ENCODE measurements around the gene GSTO2. TPM values are rescaled to one million over a fixed set of nuclear protein-coding genes. Genes with fewer than 3 reads are reported as not detected.

The GSTO2 gene
- total and polyA plus RNA-seq, 2 donors from 2014 or later: 22.3 to 56.7 TPM

DNA sequence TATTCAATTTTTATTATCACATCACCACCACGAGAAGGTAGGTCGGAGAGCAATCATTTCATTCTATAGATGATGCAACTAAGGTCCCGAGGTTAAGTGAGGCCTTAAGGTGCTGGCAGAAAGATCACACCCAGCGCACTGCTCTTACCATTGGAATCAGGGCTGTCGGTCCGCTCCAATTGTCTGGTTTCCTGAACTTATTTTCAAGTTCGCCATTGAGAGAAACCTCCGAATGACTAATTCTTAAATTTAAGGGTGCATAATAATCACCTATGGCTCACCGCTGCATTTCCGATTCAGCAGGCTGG lies 625 bp upstream of the GSTO2 start:
- Histone ChIP-seq H3K9ac (ENCODE audit: low read length in 3 of 3) (peak overlapping the region in 2 of 3 donors; percentile 46 to 79), H3K9me3 (ENCODE audit: control insufficient read depth in 2 of 3, insufficient read depth in 1 of 3, low read length in 3 of 3) (no peaks in the 10 kb centered on the region), H3K27me3 (ENCODE audit: control insufficient read depth, insufficient read depth, low read length) (no peaks in the 10 kb centered on the region), H3K36me3 (ENCODE audit: control insufficient read depth in 2 of 3, insufficient read depth in 3 of 3, low read length in 3 of 3) (peaks cover 0 to 21% (median 15%) of the 10 kb centered on the region in 3 donors), H3K4me3 (ENCODE audit: low read length in 3 of 3) (peak overlapping the region; percentile 59 to 77 (median 65)), H3K4me1 (ENCODE audit: control insufficient read depth in 2 of 3, insufficient read depth in 2 of 3, low read depth in 1 of 3, low read length in 3 of 3) (peaks cover 0 to 2% (median 0%) of the 10 kb centered on the region in 3 donors), H3K27ac (ENCODE audit: low read depth in 2 of 2, low read length in 2 of 2) (peak overlapping the region; percentile 43 to 69)
- FAIRE-seq: no peak
- DNase-seq: no peak
- TF ChIP-seq, protein P1, sequence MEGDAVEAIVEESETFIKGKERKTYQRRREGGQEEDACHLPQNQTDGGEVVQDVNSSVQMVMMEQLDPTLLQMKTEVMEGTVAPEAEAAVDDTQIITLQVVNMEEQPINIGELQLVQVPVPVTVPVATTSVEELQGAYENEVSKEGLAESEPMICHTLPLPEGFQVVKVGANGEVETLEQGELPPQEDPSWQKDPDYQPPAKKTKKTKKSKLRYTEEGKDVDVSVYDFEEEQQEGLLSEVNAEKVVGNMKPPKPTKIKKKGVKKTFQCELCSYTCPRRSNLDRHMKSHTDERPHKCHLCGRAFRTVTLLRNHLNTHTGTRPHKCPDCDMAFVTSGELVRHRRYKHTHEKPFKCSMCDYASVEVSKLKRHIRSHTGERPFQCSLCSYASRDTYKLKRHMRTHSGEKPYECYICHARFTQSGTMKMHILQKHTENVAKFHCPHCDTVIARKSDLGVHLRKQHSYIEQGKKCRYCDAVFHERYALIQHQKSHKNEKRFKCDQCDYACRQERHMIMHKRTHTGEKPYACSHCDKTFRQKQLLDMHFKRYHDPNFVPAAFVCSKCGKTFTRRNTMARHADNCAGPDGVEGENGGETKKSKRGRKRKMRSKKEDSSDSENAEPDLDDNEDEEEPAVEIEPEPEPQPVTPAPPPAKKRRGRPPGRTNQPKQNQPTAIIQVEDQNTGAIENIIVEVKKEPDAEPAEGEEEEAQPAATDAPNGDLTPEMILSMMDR (IDR thresholded peaks at IDR 0.05; ENCODE audit: borderline replicate concordance, extremely low read depth, insufficient read depth): no peak
- intact Hi-C loops (cut with DNase I): no loop called here

DNA sequence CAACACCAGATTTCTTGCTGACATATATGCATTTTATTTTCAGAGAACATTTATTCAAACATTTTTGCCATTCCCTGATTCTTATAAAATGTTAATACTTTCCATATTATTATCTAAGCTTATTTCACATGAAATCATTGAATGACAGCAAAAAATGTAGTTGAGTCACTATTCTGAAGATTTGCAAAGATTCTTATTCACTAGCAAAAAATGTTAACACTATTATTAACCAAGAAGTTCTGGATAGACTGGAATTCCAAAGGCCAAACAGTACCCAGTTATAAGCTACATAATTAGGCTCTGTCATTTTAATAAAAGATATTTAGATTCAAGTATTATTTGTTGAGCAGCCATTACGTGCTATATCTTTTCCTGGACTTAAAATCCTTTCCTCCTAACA lies 4.3 kb downstream of the GSTO2 start:
- H3K9me3 ChIP-seq (ENCODE audit: control insufficient read depth in 2 of 3, insufficient read depth in 1 of 3, low read length in 3 of 3): no peaks in the 10 kb centered on the region
- H3K36me3 ChIP-seq (ENCODE audit: control insufficient read depth in 2 of 3, insufficient read depth in 3 of 3, low read length in 3 of 3): no peaks in the 10 kb centered on the region
- TF ChIP-seq, protein P1 (IDR thresholded peaks at IDR 0.05; ENCODE audit: borderline replicate concordance, extremely low read depth, insufficient read depth): no peak
- DNase-seq (no peak), FAIRE-seq (no peak)
- no peak overlapping the region for H3K27ac ChIP-seq (ENCODE audit: low read depth in 2 of 2, low read length in 2 of 2)
- no peak overlapping the region for H3K4me3 ChIP-seq (ENCODE audit: low read length in 3 of 3)
- intact Hi-C loops (cut with DNase I): no loop called here
- peaks cover 0 to under 1% (median 0%) of the 10 kb centered on the region in 3 donors for H3K4me1 ChIP-seq (ENCODE audit: control insufficient read depth in 2 of 3, insufficient read depth in 2 of 3, low read depth in 1 of 3, low read length in 3 of 3)
- H3K9ac ChIP-seq (ENCODE audit: low read length in 3 of 3): no peak overlapping the region
- no peaks in the 10 kb centered on the region for H3K27me3 ChIP-seq (ENCODE audit: control insufficient read depth, insufficient read depth, low read length)

DNA sequence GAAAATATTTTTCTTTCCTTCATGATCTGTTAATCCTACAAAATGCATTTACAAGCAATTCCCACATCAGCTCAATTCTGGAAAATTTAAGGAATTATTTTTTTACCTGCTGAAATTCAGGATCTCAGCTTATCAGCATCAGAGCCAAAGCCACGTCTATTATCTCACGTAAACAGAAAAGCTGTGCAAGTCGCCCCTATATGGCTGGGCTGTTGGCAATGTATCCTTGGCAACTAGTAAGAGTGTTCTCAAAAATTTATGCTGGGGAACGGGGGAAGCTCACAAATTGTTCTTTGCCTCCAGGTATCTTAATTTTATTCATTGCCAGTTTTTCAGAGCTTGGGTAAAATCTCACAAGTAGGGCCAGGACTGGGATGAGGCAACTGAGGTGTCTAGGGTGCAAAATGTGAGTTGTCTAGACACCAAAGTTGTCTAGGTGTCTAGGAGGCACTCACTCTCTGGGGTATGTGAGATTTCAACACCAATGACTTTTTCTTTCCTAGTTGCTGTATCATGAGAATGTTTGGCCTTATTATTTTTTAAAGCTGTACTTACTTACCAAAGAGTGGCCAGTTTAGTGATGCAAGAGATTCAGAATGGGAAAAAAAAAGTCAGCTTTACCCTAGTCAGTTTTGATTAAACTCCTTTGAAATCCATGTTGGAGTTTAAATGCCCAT lies 5.1 kb downstream of the GSTO2 start:
- H3K9ac ChIP-seq (ENCODE audit: low read length in 3 of 3): no peak overlapping the region
- DNase-seq (no peak), FAIRE-seq (no peak)
- TF ChIP-seq, protein P1 (IDR thresholded peaks at IDR 0.05; ENCODE audit: borderline replicate concordance, extremely low read depth, insufficient read depth): no peak
- H3K36me3 ChIP-seq (ENCODE audit: control insufficient read depth in 2 of 3, insufficient read depth in 3 of 3, low read length in 3 of 3): no peaks in the 10 kb centered on the region
- no peak overlapping the region for H3K27ac ChIP-seq (ENCODE audit: low read depth in 2 of 2, low read length in 2 of 2)
- no peaks in the 10 kb centered on the region for H3K9me3 ChIP-seq (ENCODE audit: control insufficient read depth in 2 of 3, insufficient read depth in 1 of 3, low read length in 3 of 3)
- no peaks in the 10 kb centered on the region for H3K27me3 ChIP-seq (ENCODE audit: control insufficient read depth, insufficient read depth, low read length)
- no peaks in the 10 kb centered on the region for H3K4me1 ChIP-seq (ENCODE audit: control insufficient read depth in 2 of 3, insufficient read depth in 2 of 3, low read depth in 1 of 3, low read length in 3 of 3)
- intact Hi-C loops (cut with DNase I): no loop called here
- peak overlapping the region in 2 of 3 donors; percentile 29 to 62 for H3K4me3 ChIP-seq (ENCODE audit: low read length in 3 of 3)

Measured in kidney (tissue), 14 donors.